GM23338 (cell line): ENCODE results near the gene BCAS1. TPM values are rescaled to one million over a fixed set of nuclear protein-coding genes. Genes with fewer than 3 reads are reported as not detected.

Experiments
- ATAC-seq: fragments of 200-7000 bp; cut with Tn5 transposase; 3 replicates; pipeline ENCODE4 v1.9.1; 2020
- DNase-seq: peaks from one replicate; pipeline ENCODE4 v3.0.0-alpha.2; 2015; ENCODE audit warnings: low spot score
- H2AFZ ChIP-seq: fragments of 200-600 bp; sonication (generic); 2 replicates; pipeline ENCODE4 v1.8.0; 2016; ENCODE audit warnings: antibody characterized with exemption, mild to moderate bottlenecking, moderate library complexity
- H3F3A ChIP-seq: fragments of 200-600 bp; sonication (generic); replicated peaks from 2 replicates; pipeline ENCODE4 v1.8.0; 2017; ENCODE audit warnings: antibody characterized with exemption, mixed run types, low read depth
- H3K27ac ChIP-seq: fragments of 200-600 bp; sonication (generic); 2 replicates; pipeline ENCODE4 v1.6.1; 2016; ENCODE audit warnings: low read depth
- H3K27me3 ChIP-seq: fragments of 200-600 bp; sonication (generic); 2 replicates; pipeline ENCODE4 v1.8.0; 2016; ENCODE audit warnings: mild to moderate bottlenecking, mixed run types, moderate library complexity; ENCODE audit not compliant: insufficient read depth
- H3K36me3 ChIP-seq: fragments of 200-600 bp; sonication (generic); 2 replicates; pipeline ENCODE4 v1.8.0; 2016; ENCODE audit warnings: mild to moderate bottlenecking; ENCODE audit not compliant: insufficient read depth
- H3K4me1 ChIP-seq: fragments of 200-600 bp; sonication (generic); 2 replicates; pipeline ENCODE4 v1.8.0; 2016; ENCODE audit warnings: mild to moderate bottlenecking, moderate library complexity; ENCODE audit not compliant: insufficient read depth
- H3K4me2 ChIP-seq: fragments of 200-600 bp; sonication (generic); 2 replicates; pipeline ENCODE4 v1.7.1; 2017; ENCODE audit warnings: mixed run types
- H3K4me3 ChIP-seq: fragments of 200-600 bp; sonication (generic); 2 replicates; pipeline ENCODE4 v1.6.1; 2016; ENCODE audit warnings: mixed run types
- H3K79me2 ChIP-seq: fragments of 200-600 bp; sonication (generic); replicated peaks from 2 replicates; pipeline ENCODE4 v1.8.0; 2017; ENCODE audit warnings: mild to moderate bottlenecking; ENCODE audit not compliant: insufficient read depth
- H3K9me2 ChIP-seq: fragments of 200-600 bp; sonication (generic); 2 replicates; pipeline ENCODE4 v1.8.0; 2017; ENCODE audit not compliant: insufficient read depth
- H4K20me1 ChIP-seq: fragments of 200-600 bp; sonication (generic); replicated peaks from 2 replicates; pipeline ENCODE4 v1.8.0; 2017; ENCODE audit warnings: mild to moderate bottlenecking; ENCODE audit not compliant: insufficient read depth
- H3K27ac Mint-ChIP-seq: 2 replicates; pipeline ENCODE4 v1.8.0; 2020; ENCODE audit warnings: inconsistent platforms, mild to moderate bottlenecking, moderate library complexity, mixed read lengths
- H3K27me3 Mint-ChIP-seq: 3 replicates; pipeline ENCODE4 v1.8.0; 2022; ENCODE audit warnings: low read depth, mild to moderate bottlenecking, moderate library complexity, mixed read lengths, inconsistent platforms; ENCODE audit not compliant: insufficient read depth, poor library complexity
- H3K36me3 Mint-ChIP-seq: 3 replicates; pipeline ENCODE4 v1.8.0; 2021; ENCODE audit warnings: low read depth, mild to moderate bottlenecking, inconsistent platforms, moderate library complexity, mixed read lengths
- H3K4me1 Mint-ChIP-seq: 3 replicates; pipeline ENCODE4 v1.8.0; 2020; ENCODE audit warnings: mild to moderate bottlenecking, inconsistent platforms, mixed read lengths
- H3K4me3 Mint-ChIP-seq: 3 replicates; pipeline ENCODE4 v1.8.0; 2021; ENCODE audit warnings: moderate library complexity, mild to moderate bottlenecking, inconsistent platforms, mixed read lengths
- H3K9me3 Mint-ChIP-seq: 3 replicates; pipeline ENCODE4 v1.8.0; 2020; ENCODE audit warnings: moderate library complexity, mild to moderate bottlenecking, inconsistent platforms, mixed read lengths
- CREB1 ChIP-seq: fragments of 250-450 bp; sonication (Bioruptor Pico); IDR thresholded peaks from 2 replicates; pipeline ENCODE4 v1.5.0; 2020; ENCODE audit warnings: low read depth, mild to moderate bottlenecking, moderate library complexity
- CTCF ChIP-seq, 2 experiments: fragments of 200-600 bp in 1 of 2; sonication (generic) in 1 of 2; conservative IDR thresholded peaks; 2 replicates each; pipeline versions ENCODE4 v1.5.1 to v1.6.1; 2016 to 2017; ENCODE audit warnings: antibody characterized with exemption in 2 of 2, low read depth in 2 of 2, mild to moderate bottlenecking in 2 of 2, moderate library complexity in 1 of 2
- ETS1 ChIP-seq: IDR thresholded peaks from 2 replicates; pipeline ENCODE4 v1.6.1; 2016; ENCODE audit warnings: antibody characterized with exemption
- EZH2 ChIP-seq: fragments of 200-600 bp; sonication (generic); IDR thresholded peaks from one replicate; pipeline ENCODE4 v1.8.0; 2017; ENCODE audit warnings: antibody characterized with exemption, mild to moderate bottlenecking, low read depth; ENCODE audit not compliant: unreplicated experiment
- NANOG ChIP-seq: IDR thresholded peaks from 2 replicates; pipeline ENCODE4 v1.6.1; 2016; ENCODE audit warnings: antibody characterized with exemption, borderline replicate concordance
- REST ChIP-seq: IDR thresholded peaks from one replicate; pipeline ENCODE4 v1.6.1; 2018; ENCODE audit warnings: antibody characterized with exemption; ENCODE audit not compliant: unreplicated experiment
- STAT1 ChIP-seq: IDR thresholded peaks from one replicate; pipeline ENCODE4 v1.6.1; 2016; ENCODE audit warnings: antibody characterized with exemption; ENCODE audit not compliant: unreplicated experiment
- ZNF114 ChIP-seq: fragments of 250-450 bp; sonication (Bioruptor Pico); IDR thresholded peaks from 2 replicates; pipeline ENCODE4 v1.5.0; 2020; ENCODE audit warnings: mild to moderate bottlenecking, moderate library complexity
- ZNF331 ChIP-seq: fragments of 250-450 bp; sonication (Bioruptor Pico); IDR thresholded peaks from 2 replicates; pipeline ENCODE4 v1.5.0; 2020; ENCODE audit warnings: low read depth, mild to moderate bottlenecking, moderate library complexity
- ZNF462 ChIP-seq: fragments of 250-450 bp; sonication (Bioruptor Pico); IDR thresholded peaks from 2 replicates; pipeline ENCODE4 v1.5.0; 2020; ENCODE audit warnings: mild to moderate bottlenecking, moderate library complexity
- polyA plus RNA-seq: library from polyadenylated mRNA; unstranded; fragments of >200 nt; fragmentation: Nextera tagmentation; extraction: Ambion mirVana; gene quantifications from 2 replicates; pipeline ENCODE4 v1.2.1, GENCODE V29; 2016
- total RNA-seq: library from RNA; depleted of rRNA; stranded (reverse); fragments of >200 nt; shearing (Covaris generic); gene quantifications from 2 replicates; pipeline ENCODE4 v1.2.3, GENCODE V29; 2014

BCAS1 gene
- total and polyA plus RNA-seq, 2 experiments from 2014 or later, result 0.17 to 0.19 TPM

GRCh38 chr20:53986037-53986650, 84.2 kb downstream of the BCAS1 start (continued):
- TF ChIP-seq ZNF462 (CRISPR knock-in tag) (no peak), ZNF114 (CRISPR knock-in tag) (no peak), REST (no peak), STAT1 (no peak), NANOG (no peak)

GRCh38 chr20:53985150-53985518, 85.3 kb downstream of the BCAS1 start:
- H3F3A ChIP-seq, result no peaks in the 10 kb centered on the region
- H3K27me3 Mint-ChIP-seq, result no peaks in the 10 kb centered on the region
- H3K4me2 ChIP-seq, result no peak overlapping the region
- H3K4me1 Mint-ChIP-seq, result no peaks in the 10 kb centered on the region
- H3K9me3 Mint-ChIP-seq, result no peaks in the 10 kb centered on the region
- H4K20me1 ChIP-seq, result no peaks in the 10 kb centered on the region
- TF ChIP-seq STAT1, result no peak
- no peak for TF ChIP-seq NANOG
- no peak for TF ChIP-seq ZNF331
- no peak for TF ChIP-seq CTCF (conservative IDR thresholded peaks at IDR 0.05; ENCODE audit: low read depth in 2 of 2)
- no peak for TF ChIP-seq CREB1
- no peak for TF ChIP-seq EZH2
- TF ChIP-seq ETS1, result no peak
- no peak for TF ChIP-seq ZNF114 (CRISPR knock-in tag)
- DNase-seq (no peak), ATAC-seq (no peak)
- H3K27me3 ChIP-seq, result no peaks in the 10 kb centered on the region
- no peaks in the 10 kb centered on the region for H3K36me3 Mint-ChIP-seq
- no peaks in the 10 kb centered on the region for H3K79me2 ChIP-seq
- H3K4me1 ChIP-seq, result no peaks in the 10 kb centered on the region
- H3K9me2 ChIP-seq, result peaks cover 6% of the 10 kb centered on the region
- H3K36me3 ChIP-seq, result no peaks in the 10 kb centered on the region
- H3K4me3 Mint-ChIP-seq, result no peak overlapping the region
- peak overlapping the region; percentile 49 for H2AFZ ChIP-seq
- no peak overlapping the region for H3K27ac ChIP-seq
- H3K4me3 ChIP-seq, result no peak overlapping the region
- H3K27ac Mint-ChIP-seq, result no peak overlapping the region
